Upper lobe of right lung (tissue), 1 donor: ENCODE results near the gene NFASC. TPM values are rescaled to one million over a fixed set of nuclear protein-coding genes. Genes with fewer than 3 reads are reported as not detected.

Experiments used
- ATAC-seq: fragments of 200-7000 bp; cut with Tn5 transposase; one replicate; pipeline ENCODE4 v1.9.1; 2020; ENCODE audit warnings: mild to moderate bottlenecking, moderate library complexity
- DNase-seq: peaks from one replicate; pipeline ENCODE4 v3.0.0-alpha.2; 2020
- H3K27ac ChIP-seq: fragments of 200-600 bp; one replicate; pipeline ENCODE4 v1.8.0; 2022
- H3K27me3 ChIP-seq: fragments of 200-600 bp; one replicate; pipeline ENCODE4 v1.8.0; 2022; ENCODE audit warnings: mild to moderate bottlenecking
- H3K36me3 ChIP-seq: fragments of 200-600 bp; one replicate; pipeline ENCODE4 v1.8.0; 2022
- H3K4me1 ChIP-seq: fragments of 200-600 bp; one replicate; pipeline ENCODE4 v1.8.0; 2022
- H3K4me3 ChIP-seq: fragments of 200-600 bp; one replicate; pipeline ENCODE4 v1.8.0; 2022; ENCODE audit warnings: mild to moderate bottlenecking
- H3K9me3 ChIP-seq: fragments of 200-600 bp; one replicate; pipeline ENCODE4 v1.8.0; 2022
- CTCF ChIP-seq: fragments of 200-600 bp; IDR thresholded peaks from one replicate; pipeline ENCODE4 v1.8.0; 2022; ENCODE audit warnings: antibody characterized with exemption
- intact Hi-C: fragments of 100-400 bp; cut with DNase I; formaldehyde crosslinking; loops from one replicate; pipeline ENCODE4 v1.11.0; 2022
- total RNA-seq: library from RNA; stranded (reverse); fragmentation: NEBNext Ultra II Directional; extraction: Animal tissue kit (Norgen Biotek cat#: 25700); gene quantifications from one replicate; pipeline ENCODE4 v1.2.1, GENCODE V29; 2021
- donor health status: DM: no; HTN: yes; CAD: no; lungs with severe emphysema.

Gene NFASC
- total RNA-seq, 1 donor from 2014 or later = 24.1 TPM

GRCh38 chr1:204928671-204929486 is 58.2 kb downstream of the NFASC start:
- TF ChIP-seq CTCF = no peak
- DNase-seq (no peak), ATAC-seq (no peak)
- Histone ChIP-seq H3K36me3 (no peaks in the 10 kb centered on the region), H3K4me1 (peaks cover 3% of the 10 kb centered on the region), H3K27ac (no peak overlapping the region), H3K4me3 (no peak overlapping the region), H3K9me3 (no peaks in the 10 kb centered on the region), H3K27me3 (peaks cover 4% of the 10 kb centered on the region)
- intact Hi-C loops = no loop called here

- Histone ChIP-seq H3K27me3 (peaks cover 4% of the 10 kb centered on the region), H3K4me1 (no peaks in the 10 kb centered on the region), H3K4me3 (no peak overlapping the region), H3K9me3 (no peaks in the 10 kb centered on the region), H3K36me3 (no peaks in the 10 kb centered on the region), H3K27ac (no peak overlapping the region)
- no peak for TF ChIP-seq CTCF
- intact Hi-C loops = no loop called here
- DNase-seq (no peak), ATAC-seq (no peak)
These were observed 59.0 kb downstream of the NFASC start for GRCh38 chr1:204929487-204930154.

GRCh38 chr1:204930155-204930523 is 59.5 kb downstream of the NFASC start:
- TF ChIP-seq CTCF = no peak
- DNase-seq = no peak
- intact Hi-C loops = no loop called here
- no peak for ATAC-seq
- Histone ChIP-seq H3K36me3 (no peaks in the 10 kb centered on the region), H3K9me3 (no peaks in the 10 kb centered on the region), H3K4me3 (no peak overlapping the region), H3K27me3 (peaks cover 4% of the 10 kb centered on the region), H3K4me1 (no peaks in the 10 kb centered on the region), H3K27ac (no peak overlapping the region)

- TF ChIP-seq CTCF = no peak
- ATAC-seq = no peak
- H3K36me3 ChIP-seq = no peaks in the 10 kb centered on the region
- H3K4me3 ChIP-seq = no peak overlapping the region
- no peaks in the 10 kb centered on the region for H3K4me1 ChIP-seq
- no peak for DNase-seq
- no peaks in the 10 kb centered on the region for H3K9me3 ChIP-seq
- intact Hi-C loops = no loop called here
- H3K27me3 ChIP-seq = peaks cover 4% of the 10 kb centered on the region
- H3K27ac ChIP-seq = no peak overlapping the region
These were observed 60.7 kb downstream of the NFASC start for GRCh38 chr1:204931313-204931712.

GRCh38 chr1:204931768-204932572 is 61.3 kb downstream of the NFASC start:
- Histone ChIP-seq H3K9me3 (no peaks in the 10 kb centered on the region), H3K4me1 (no peaks in the 10 kb centered on the region), H3K4me3 (no peak overlapping the region), H3K27ac (no peak overlapping the region), H3K27me3 (peaks cover 10% of the 10 kb centered on the region), H3K36me3 (no peaks in the 10 kb centered on the region)
- ATAC-seq = no peak
- DNase-seq = no peak
- no peak for TF ChIP-seq CTCF
- intact Hi-C loops = no loop called here
